C1 segment of cervical spinal cord (tissue), 14 donors: ENCODE results near the gene MAZ.

Source experiments
- DNase-seq, 14 donors: peaks; one replicate each; lab custom pipeline; 2025; lab: John Stamatoyannopoulos, UW

MAZ gene

GRCh38 chr16:29809850-29810698 is 3.7 kb downstream of the MAZ start:
- DNase-seq, result no peak

- no peak for DNase-seq
These were observed 4.4 kb downstream of the MAZ start for GRCh38 chr16:29810699-29811169.

GRCh38 chr16:29811170-29811895 is 5.0 kb downstream of the MAZ start:
- DNase-seq, result peak; percentile 56 to 96 (median 84)

- DNase-seq, result peak in 11 of 14 donors; percentile 39 to 88 (median 64)
These were observed 5.8 kb downstream of the MAZ start, which contains the start of gene PRRT2 for GRCh38 chr16:29811896-29812665. Gene PRRT2 (plus strand): TSS chr16:29812193. CDS start chr16:29813055, 862 bp downstream.

- DNase-seq, result peak in 2 of 14 donors; percentile 30 to 69
These were observed 6.7 kb downstream of the MAZ start for GRCh38 chr16:29812754-29813643.

GRCh38 chr16:29813644-29814562 is 7.6 kb downstream of the MAZ start:
- peak in 1 of 14 donors; percentile 38 for DNase-seq

GRCh38 chr16:29814592-29814991 is 8.3 kb downstream of the MAZ start:
- peak in 1 of 14 donors; percentile 42 for DNase-seq

GRCh38 chr16:29815032-29815721 is 8.8 kb downstream of the MAZ start:
- DNase-seq, result peak in 4 of 14 donors; percentile 17 to 41 (median 30)

- peak; percentile 87 to 99 (median 98) for DNase-seq
These were observed 9.7 kb downstream of the MAZ start, which contains the start of gene PAGR1 for GRCh38 chr16:29815793-29816693. Gene PAGR1 (plus strand): TSS chr16:29816152. CDS start chr16:29816526, 374 bp downstream.

GRCh38 chr16:29816694-29817441 is 10.5 kb downstream of the MAZ start:
- DNase-seq, result peak in 8 of 14 donors; percentile 57 to 73 (median 64)

- no peak for DNase-seq
These were observed 11.8 kb downstream of the MAZ start for GRCh38 chr16:29818082-29818481.

GRCh38 chr16:29819506-29819905 is 13.2 kb downstream of the MAZ start:
- DNase-seq, result peak in 1 of 14 donors; percentile 42

GRCh38 chr16:29820271-29820701 is 14.0 kb downstream of the MAZ start, which contains the start of gene MVP:
Gene MVP (plus strand): TSS chr16:29820462. CDS start chr16:29830550, 10,088 bp downstream.
- DNase-seq, result peak in 9 of 14 donors; percentile 21 to 75 (median 38)

- DNase-seq, result peak in 2 of 14 donors; percentile 24 to 35
These were observed 14.7 kb downstream of the MAZ start for GRCh38 chr16:29820730-29821642.

- no peak for DNase-seq
These were observed 15.3 kb downstream of the MAZ start for GRCh38 chr16:29821643-29822115.
